NB4 (cell line): Measurements from ENCODE around the gene RAP1GAP2.

Source experiments
- POLR2A ChIP-seq: IDR thresholded peaks from 2 replicates; pipeline ENCODE4 v1.6.1; 2011; ENCODE audit warnings: mild to moderate bottlenecking; ENCODE audit not compliant: insufficient read length; ENCODE audit errors: extremely low read depth
- TF ChIP-seq, protein P1 (sequence below): IDR thresholded peaks from one replicate; pipeline ENCODE4 v1.5.1; 2012; ENCODE audit warnings: low read depth, low read length

DNA sequence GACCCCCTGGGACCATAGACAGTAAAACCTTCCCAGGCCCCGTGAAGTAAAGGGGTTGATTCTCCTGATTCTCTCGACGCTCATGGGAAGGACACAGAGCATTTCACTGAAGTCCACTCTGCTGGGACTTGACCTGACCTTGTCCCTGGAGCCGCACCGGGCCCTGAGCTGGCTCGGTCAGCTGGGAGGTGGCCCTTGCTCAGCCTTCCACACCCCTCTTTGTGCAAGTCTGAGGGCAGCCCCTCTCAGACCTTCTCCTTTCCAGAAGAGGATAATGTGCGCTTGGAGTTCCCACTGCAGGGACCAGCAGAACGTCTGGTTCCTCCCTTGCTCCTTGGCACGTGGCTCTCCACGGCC lies 115.5 kb downstream of the RAP1GAP2 start:
- TF ChIP-seq, protein P1, sequence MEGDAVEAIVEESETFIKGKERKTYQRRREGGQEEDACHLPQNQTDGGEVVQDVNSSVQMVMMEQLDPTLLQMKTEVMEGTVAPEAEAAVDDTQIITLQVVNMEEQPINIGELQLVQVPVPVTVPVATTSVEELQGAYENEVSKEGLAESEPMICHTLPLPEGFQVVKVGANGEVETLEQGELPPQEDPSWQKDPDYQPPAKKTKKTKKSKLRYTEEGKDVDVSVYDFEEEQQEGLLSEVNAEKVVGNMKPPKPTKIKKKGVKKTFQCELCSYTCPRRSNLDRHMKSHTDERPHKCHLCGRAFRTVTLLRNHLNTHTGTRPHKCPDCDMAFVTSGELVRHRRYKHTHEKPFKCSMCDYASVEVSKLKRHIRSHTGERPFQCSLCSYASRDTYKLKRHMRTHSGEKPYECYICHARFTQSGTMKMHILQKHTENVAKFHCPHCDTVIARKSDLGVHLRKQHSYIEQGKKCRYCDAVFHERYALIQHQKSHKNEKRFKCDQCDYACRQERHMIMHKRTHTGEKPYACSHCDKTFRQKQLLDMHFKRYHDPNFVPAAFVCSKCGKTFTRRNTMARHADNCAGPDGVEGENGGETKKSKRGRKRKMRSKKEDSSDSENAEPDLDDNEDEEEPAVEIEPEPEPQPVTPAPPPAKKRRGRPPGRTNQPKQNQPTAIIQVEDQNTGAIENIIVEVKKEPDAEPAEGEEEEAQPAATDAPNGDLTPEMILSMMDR = no peak
- TF ChIP-seq POLR2A = no peak
